Pancreas (tissue), 10 donors: ENCODE results near the gene MED15. TPM values are rescaled to one million over a fixed set of nuclear protein-coding genes. Genes with fewer than 3 reads are reported as not detected.
"Not testable (repeated sequence)": the region's sequence is repeated elsewhere in the genome, so short reads cannot be mapped to it uniquely, and the experiment has no call there.

Experiments used
- ATAC-seq, 4 donors: fragments of 200-7000 bp; cut with Tn5 transposase; one replicate each; pipeline versions ENCODE4 v1.8.0 to v1.9.1; 2020; ENCODE audit warnings: mild to moderate bottlenecking in 4 of 4, moderate library complexity in 4 of 4
- DNase-seq, 6 donors: peaks; one replicate each; pipeline ENCODE4 v3.0.0-alpha.2; 2020
- FAIRE-seq: peaks from 2 replicates; lab custom pipeline; 2012; peaks lifted over from hg19 to GRCh38; lab: Jason Lieb, UNC
- H3K27ac ChIP-seq, 4 donors: fragments of 200-600 bp; sonication (generic); 1 replicate in 3 of 4; 2 replicates in 1 of 4; pipeline versions ENCODE4 v1.5.0 to v1.8.0; 2020
- H3K27me3 ChIP-seq, 4 donors: fragments of 200-600 bp; one replicate each; pipeline ENCODE4 v1.8.0; 2021
- H3K36me3 ChIP-seq, 3 donors: fragments of 200-600 bp; sonication (generic) in 1 of 3; one replicate each; pipeline versions ENCODE4 v1.5.0 to v1.8.0; 2020 to 2021
- H3K4me1 ChIP-seq, 3 donors: fragments of 200-600 bp; one replicate each; pipeline ENCODE4 v1.8.0; 2021
- H3K4me3 ChIP-seq, 4 donors: fragments of 200-600 bp; sonication (generic) in 2 of 4; one replicate each; pipeline versions ENCODE4 v1.5.0 to v1.8.0; 2020 to 2021
- H3K9me3 ChIP-seq, 4 donors: fragments of 200-600 bp; one replicate each; pipeline ENCODE4 v1.8.0; 2021
- CTCF ChIP-seq, 4 donors: fragments of 200-600 bp; sonication (generic) in 3 of 4; IDR thresholded peaks; one replicate each; pipeline versions ENCODE4 v1.5.0 to v1.8.0; 2021; ENCODE audit warnings: antibody characterized with exemption in 4 of 4
- WGBS, 2 donors: extraction: QIAGEN DNeasy Blood & Tissue Kit; methylation state at CpG; one replicate each; pipeline ENCODE4 v1.1.7; 2013; 5-methylcytosine and 5-hydroxymethylcytosine counted together
- intact Hi-C, 3 donors: fragments of 100-400 bp; cut with DNase I; formaldehyde crosslinking; loops; one replicate each; pipeline versions ENCODE4 v1.11.1 to v1.14.2; 2022
- polyA plus RNA-seq, 2 donors: library from polyadenylated mRNA; stranded (reverse); fragments of 200-250 nt; gene quantifications; one replicate each; pipeline ENCODE4 v1.2.3, GENCODE V29; 2013
- total RNA-seq, 6 donors: library from RNA; stranded (reverse); fragmentation: NEBNext Ultra II Directional in 4 of 6; extraction: Animal tissue kit (Norgen Biotek cat#: 25700) in 4 of 6; gene quantifications; one replicate each; pipeline versions ENCODE4 v1.2.1 to v1.2.4, GENCODE V29; 2021 to 2023
- donor health status: healthy with polysubstance abuse.
- donor health status: DM: no; HTN: no; CAD: no; lungs with moderate emphysema.
- donor health status: DM: no; HTN: no; CAD: no.
- donor health status: control.
- donor health status: control.
- donor health status: Bipolar disorder and iron deficiency.
- donor health status: DM: yes; HTN: yes; CAD: no.
- donor health status: DM: no; HTN: no; CAD: no.
- donor health status: DM: no; HTN: no; CAD: no.
- donor health status: DM: yes; HTN: yes; CAD: no.

The MED15 gene
- total and polyA plus RNA-seq, 8 donors, result 27.1 to 61.7 (median 37.0) TPM

GRCh38 chr22:20536590-20537324, 29.3 kb downstream of the MED15 start:
- Histone ChIP-seq H3K27ac (no peak overlapping the region), H3K36me3 (peaks cover 0 to 10% (median 0%) of the 10 kb centered on the region in 3 donors), H3K4me3 (no peak overlapping the region), H3K27me3 (no peaks in the 10 kb centered on the region), H3K9me3 (no peaks in the 10 kb centered on the region), H3K4me1 (no peaks in the 10 kb centered on the region)
- WGBS, 2 donors, result 81 to 83% methylated on average over 12 of the region's 12 CpGs
- intact Hi-C loops, result no loop called here
- TF ChIP-seq CTCF (IDR thresholded peaks at IDR 0.05), result no peak
- no peak for DNase-seq
- FAIRE-seq, result no peak
- peak in 3 of 4 donors; percentile 17 to 37 (median 18) for ATAC-seq

GRCh38 chr22:20537325-20537756, 29.9 kb downstream of the MED15 start:
- intact Hi-C loops, result no loop called here
- ATAC-seq (no peak), DNase-seq (no peak), FAIRE-seq (no peak)
- no peaks in the 10 kb centered on the region for H3K9me3 ChIP-seq
- no peaks in the 10 kb centered on the region for H3K4me1 ChIP-seq
- peaks cover 0 to 10% (median 0%) of the 10 kb centered on the region in 3 donors for H3K36me3 ChIP-seq
- H3K27ac ChIP-seq, result no peak overlapping the region
- no peak for TF ChIP-seq CTCF (IDR thresholded peaks at IDR 0.05)
- no peaks in the 10 kb centered on the region for H3K27me3 ChIP-seq
- 96 to 100% methylated on average over 3 of the region's 3 CpGs for WGBS, 2 donors
- no peak overlapping the region for H3K4me3 ChIP-seq

- no peak for ATAC-seq
- no peak for TF ChIP-seq CTCF (IDR thresholded peaks at IDR 0.05)
- DNase-seq, result no peak
Observed at GRCh38 chr22:20537983-20538382, 30.6 kb downstream of the MED15 start.

GRCh38 chr22:20538875-20539274, 31.5 kb downstream of the MED15 start:
- H3K4me1 ChIP-seq, H3K9me3 ChIP-seq, ATAC-seq, H3K27me3 ChIP-seq, FAIRE-seq, intact Hi-C loops, DNase-seq, H3K27ac ChIP-seq, H3K4me3 ChIP-seq: not testable (repeated sequence)
- peaks cover 0 to 10% (median 0%) of the 10 kb centered on the region in 3 donors for H3K36me3 ChIP-seq
- 95 to 97% methylated on average over 8 of the region's 8 CpGs for WGBS, 2 donors

More at GRCh38 chr22:20537983-20538382, 30.6 kb downstream of the MED15 start:
- no peak overlapping the region for H3K27ac ChIP-seq
- H3K4me3 ChIP-seq, result no peak overlapping the region
- 95 to 97% methylated on average over 7 of the region's 7 CpGs for WGBS, 2 donors
- FAIRE-seq, result no peak
- intact Hi-C loops, result no loop called here
- H3K36me3 ChIP-seq, result peaks cover 0 to 10% (median 0%) of the 10 kb centered on the region in 3 donors
- no peaks in the 10 kb centered on the region for H3K27me3 ChIP-seq
- no peaks in the 10 kb centered on the region for H3K9me3 ChIP-seq
- H3K4me1 ChIP-seq, result no peaks in the 10 kb centered on the region

- Histone ChIP-seq H3K9me3 (no peaks in the 10 kb centered on the region), H3K36me3 (peaks cover 0 to 10% (median 0%) of the 10 kb centered on the region in 3 donors), H3K27me3 (no peaks in the 10 kb centered on the region), H3K4me3 (no peak overlapping the region), H3K27ac (no peak overlapping the region), H3K4me1 (no peaks in the 10 kb centered on the region)
- DNase-seq (no peak), FAIRE-seq (no peak), ATAC-seq (no peak)
- TF ChIP-seq CTCF (IDR thresholded peaks at IDR 0.05), result no peak
- WGBS, 2 donors, result 92 to 93% methylated on average over 3 of the region's 3 CpGs
- intact Hi-C loops, result no loop called here
Observed at GRCh38 chr22:20542055-20542454, 34.6 kb downstream of the MED15 start.
